ENCODE data around the gene DIMT1.

Gene DIMT1

DNA sequence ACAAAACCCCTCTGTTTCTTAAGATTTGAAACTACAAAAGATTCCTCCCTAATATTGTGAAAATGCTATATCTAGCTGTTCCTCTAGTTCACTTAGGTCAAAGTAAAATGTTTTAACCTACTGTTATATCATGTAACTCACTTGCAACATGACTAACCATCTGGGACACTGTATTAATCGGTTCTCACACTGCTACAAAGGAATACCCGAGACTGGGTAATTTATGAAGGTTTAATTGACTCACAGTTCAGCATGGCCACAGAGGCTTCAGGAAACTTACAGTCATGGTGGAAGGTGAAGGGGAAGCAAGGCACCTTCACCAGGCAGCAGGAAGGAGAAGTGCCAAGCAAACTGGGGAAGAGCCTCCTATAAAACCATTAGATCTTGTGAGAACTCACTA lies 34.7 kb downstream of the DIMT1 start:
- DNase-seq: no peak

DNA sequence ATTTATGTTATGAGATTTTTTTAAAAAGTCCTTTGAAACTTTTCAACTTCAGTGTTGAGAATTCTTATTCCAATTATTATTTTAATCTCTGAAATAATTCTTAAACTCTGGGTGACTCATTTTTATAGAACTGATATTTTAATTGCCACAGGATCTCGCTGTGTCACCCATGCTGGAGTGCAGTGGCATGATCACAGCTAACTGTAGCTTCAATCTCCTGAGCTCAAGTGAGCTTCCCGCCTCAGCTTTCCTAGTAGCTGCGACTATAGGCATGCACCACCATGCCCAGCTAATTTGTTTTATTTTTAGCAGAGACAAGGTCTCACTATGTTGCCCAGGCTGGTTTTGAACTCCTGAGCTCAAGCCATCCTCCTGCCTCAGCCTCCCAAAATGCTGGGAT lies 41.0 kb downstream of the DIMT1 start:
- no peak for DNase-seq

DNA sequence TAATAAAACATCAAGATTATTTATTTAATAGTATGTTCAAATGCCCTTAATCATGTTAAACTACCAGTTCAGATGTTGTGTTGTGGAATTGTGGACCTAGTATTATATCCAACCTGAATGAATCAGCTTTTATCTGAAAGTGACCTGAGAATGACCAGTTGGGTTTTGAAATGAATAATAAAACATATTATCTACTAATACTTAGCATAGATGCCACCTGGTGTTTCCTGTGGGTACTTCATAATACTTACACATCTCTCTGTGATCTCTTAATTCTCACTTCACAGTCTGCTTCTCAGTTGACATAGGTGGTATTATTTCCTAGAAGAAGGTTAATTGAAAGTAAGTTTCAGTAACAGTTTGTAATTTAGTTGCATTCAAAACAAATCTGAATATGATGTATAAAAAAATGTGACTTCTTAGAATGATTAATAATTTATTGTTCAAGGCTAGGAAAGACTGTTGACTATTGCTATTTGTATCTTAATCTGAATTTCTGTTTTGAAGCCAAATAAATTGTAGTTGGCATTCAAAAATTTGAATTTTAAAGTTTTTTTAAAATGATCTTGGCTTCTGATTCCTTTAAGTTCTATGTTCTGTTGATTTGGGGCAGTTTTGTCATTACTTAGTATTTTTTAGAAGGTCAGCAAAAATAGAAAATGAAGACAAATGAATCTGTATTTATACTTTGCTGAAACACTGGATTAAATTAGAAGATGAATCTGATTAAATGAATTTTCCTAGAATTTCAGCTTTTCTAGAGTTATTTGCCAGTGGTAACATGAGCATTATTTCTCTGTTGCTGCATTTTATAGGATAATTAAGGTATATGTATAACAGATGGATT lies 49.5 kb downstream of the DIMT1 start:
- DNase-seq: no peak

DNA sequence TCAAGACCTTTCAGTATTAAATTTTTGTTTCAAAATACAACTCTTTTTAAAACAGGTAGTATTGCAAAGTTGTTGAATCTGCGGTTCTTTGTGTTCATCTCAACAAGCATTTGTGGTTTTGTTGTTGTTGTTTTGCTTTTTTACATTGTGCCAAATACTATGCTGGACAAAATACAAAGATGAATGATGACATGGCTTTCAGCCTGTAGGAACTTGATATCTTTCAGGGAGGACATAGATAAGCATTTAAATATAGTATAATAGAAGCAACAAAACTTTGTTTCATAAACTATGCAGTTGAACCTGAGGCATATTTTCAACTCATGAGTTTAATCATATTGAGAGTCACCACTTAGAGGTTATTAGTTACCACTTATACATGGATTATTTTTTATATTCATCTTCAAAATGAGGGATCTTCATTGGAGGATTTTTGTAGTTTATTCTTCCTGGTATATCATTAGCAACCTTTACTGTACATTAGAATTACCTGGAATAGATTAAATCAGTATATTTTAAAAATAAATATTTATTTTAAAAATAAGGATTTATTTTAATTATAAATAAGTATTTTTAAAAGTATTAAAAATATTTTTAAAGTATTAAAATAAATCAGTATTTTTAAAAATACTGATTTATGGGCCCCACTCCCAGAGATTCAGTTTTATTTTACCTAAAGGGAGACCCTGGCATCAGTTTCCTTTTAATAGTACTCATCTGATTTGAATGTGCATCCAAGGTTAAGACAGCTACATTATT lies 54.8 kb downstream of the DIMT1 start:
- no peak for DNase-seq

DNA sequence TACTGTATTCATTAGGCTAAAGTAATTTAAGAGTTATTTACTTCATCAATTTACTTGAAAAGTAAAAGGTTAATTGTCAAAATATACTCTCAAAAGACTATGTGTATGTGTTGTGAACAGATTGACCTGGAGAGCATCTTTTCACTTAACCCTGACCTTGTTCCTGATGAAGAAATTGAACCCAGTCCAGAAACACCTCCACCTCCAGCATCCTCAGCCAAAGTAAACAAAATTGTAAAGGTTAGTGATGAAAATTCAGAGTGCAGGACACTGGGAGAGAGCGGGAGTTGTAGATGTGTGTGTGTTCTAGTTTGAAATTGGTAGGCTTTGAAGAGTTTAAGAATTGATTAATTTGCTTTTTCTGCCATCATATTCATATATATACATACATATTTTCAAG lies 55.8 kb downstream of the DIMT1 start:
- DNase-seq: no peak

DNA sequence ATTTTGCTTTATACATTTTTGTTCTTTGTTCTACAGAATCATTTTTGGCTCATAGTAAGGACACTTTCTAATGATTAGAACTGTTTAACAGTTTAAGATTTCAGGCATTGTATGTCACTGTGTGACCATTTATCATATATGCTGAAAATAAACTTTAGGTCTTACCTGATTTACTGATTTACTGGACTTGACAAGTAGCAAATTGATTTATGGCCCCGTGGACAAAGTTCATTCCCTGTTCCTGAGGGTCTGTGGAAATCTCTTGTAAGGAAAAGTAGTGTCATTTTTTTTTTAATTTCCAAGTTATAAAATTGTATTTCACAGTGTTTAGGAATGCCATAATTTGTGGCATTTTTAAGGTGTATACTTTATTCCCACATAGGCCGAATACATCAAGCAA lies 57.0 kb downstream of the DIMT1 start:
- no peak for DNase-seq

DNA sequence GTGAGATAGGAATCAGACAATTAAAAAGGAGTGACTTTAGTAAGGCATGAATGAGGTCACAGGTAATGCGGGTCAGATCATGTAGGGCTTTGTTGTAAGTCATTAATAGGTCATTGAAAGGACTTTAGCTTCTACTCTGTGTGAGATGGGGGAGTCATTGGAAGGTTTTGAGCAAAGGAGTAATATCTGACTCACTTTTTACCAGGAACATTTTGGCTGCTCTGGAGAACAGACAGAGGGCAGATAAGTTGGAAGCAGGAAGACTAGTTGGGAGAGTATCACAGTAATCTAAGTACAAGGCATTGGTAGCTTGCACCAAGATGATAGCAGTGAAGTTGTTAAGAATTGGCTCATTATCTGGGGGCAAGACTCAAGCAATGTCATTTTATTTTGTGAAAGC lies 60.3 kb downstream of the DIMT1 start:
- no peak for DNase-seq

DNA sequence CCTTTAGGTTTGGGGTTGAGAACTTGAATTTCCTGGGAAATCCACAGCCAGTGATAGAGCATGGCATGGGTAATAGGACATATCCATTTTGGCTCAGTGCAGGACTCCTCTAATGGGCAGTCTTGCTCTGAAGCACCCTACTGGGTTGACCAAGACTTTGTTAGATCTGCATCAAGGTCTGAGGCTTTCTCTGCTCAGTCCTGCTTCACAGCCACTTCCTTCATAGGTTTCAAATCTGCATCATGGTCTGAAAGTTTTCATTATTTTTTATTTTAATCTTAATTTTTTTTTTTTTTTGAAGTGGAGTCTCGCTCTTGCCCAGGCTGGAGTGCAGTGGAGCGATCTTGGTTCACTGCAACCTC lies 61.2 kb downstream of the DIMT1 start:
- DNase-seq: no peak

DNA sequence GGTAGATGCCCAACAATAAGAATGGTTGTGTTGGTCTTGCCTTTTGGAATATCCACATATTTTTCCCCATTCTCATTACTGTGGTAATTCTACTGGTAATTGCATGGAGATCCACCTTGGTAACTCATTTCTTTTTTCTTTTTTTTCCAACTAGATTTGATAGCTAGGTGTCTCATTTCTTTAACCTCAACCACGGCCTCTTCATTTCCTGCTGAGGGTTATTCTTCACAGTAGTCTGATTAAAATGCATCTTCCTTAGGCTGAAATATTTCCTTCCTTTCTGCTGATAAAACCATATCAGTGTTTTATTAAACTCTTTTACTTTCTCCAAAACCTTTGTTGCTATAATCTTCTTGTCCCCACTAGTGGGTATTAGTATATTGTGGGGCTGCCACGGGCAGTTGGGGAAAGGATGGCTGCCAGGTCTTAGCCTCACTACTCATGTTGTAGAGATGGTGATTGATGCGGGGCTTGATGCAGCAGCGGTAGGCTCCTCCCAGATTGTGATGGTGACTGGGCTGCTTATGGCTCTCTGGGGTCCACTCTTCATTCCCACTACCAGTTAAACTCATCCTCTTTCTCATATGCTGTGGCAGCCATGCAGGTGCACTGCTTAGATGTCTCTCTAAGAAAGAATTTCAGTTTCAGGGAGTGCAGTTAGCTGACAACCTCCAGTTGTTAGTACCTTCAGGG lies 61.8 kb downstream of the DIMT1 start:
- peak; percentile 35 for DNase-seq

DNA sequence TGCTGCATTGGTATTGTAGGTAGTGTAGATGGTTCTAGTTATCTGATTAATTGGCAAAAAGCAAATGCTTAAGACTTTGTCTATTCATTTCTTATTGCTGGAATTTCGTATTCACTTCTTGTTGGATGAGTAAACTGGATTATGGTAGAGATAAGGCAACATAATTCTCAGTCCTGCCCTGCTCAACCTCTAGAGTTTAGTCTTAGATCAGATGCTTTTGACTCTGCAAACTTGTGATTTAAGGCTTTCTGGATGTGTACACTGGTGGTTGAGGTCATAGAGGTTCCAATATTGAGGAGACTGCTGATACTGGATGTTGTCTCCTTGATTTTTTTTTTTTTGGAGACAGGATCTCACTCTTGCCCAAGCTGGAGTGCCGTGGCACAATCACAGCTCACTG lies 62.7 kb downstream of the DIMT1 start:
- DNase-seq: no peak

DNA sequence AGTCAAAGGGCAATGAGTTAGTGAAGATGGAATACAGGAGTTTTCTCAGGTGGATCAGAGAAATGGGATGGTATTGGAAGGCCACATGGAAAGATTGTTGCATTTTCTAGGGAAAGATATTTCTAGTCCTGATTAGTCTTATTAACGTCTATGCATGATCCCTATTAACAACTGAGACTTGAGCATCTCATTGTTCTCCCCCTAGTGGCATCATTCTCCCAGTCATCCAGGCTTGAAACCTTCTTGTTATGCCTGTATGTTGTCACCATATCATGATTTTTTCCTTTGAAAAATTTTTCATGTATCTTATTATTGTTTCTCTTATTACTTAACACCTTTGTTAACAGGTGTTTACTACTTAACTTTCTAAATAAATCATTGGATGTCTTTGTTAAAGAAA lies 63.3 kb downstream of the DIMT1 start:
- no peak for DNase-seq
